ENCODE measurements around the gene CAMK2A. TPM values are rescaled to one million over a fixed set of nuclear protein-coding genes. Genes with fewer than 3 reads are reported as not detected.
A peak's percentile ranks its signal among the peaks of the same experiment; 100 is the strongest.

CAMK2A gene
- total and polyA plus RNA-seq, 2 experiments from 2014 or later: 11.8 to 47.7 TPM

GRCh38 chr5:150177721-150178120, 111.9 kb downstream of the CAMK2A start:
- H3K27ac ChIP-seq: no peak overlapping the region
- no peaks in the 10 kb centered on the region for H3K36me3 ChIP-seq
- DNase-seq (ENCODE audit: low read depth in 1 of 2, low spot score in 1 of 2): no peak
- no peak for TF ChIP-seq CTCF (IDR thresholded peaks at IDR 0.05; ENCODE audit: low read depth, low read length)
- H3K27me3 ChIP-seq: peaks cover 4% of the 10 kb centered on the region
- H3K4me1 ChIP-seq (ENCODE audit: low read depth): peaks cover 3% of the 10 kb centered on the region
- no peak overlapping the region for H3K4me3 ChIP-seq
- no peaks in the 10 kb centered on the region for H3K9me3 ChIP-seq (ENCODE audit: low read depth)

- H3K4me3 ChIP-seq: no peak overlapping the region
- no peaks in the 10 kb centered on the region for H3K9me3 ChIP-seq (ENCODE audit: low read depth)
- peaks cover 3% of the 10 kb centered on the region for H3K4me1 ChIP-seq (ENCODE audit: low read depth)
- DNase-seq (ENCODE audit: low read depth in 1 of 2, low spot score in 1 of 2): no peak
- no peaks in the 10 kb centered on the region for H3K36me3 ChIP-seq
- TF ChIP-seq CTCF (IDR thresholded peaks at IDR 0.05; ENCODE audit: low read depth, low read length): no peak
- no peak overlapping the region for H3K27ac ChIP-seq
- H3K27me3 ChIP-seq: no peaks in the 10 kb centered on the region
Measured at GRCh38 chr5:150176745-150177477, 112.7 kb downstream of the CAMK2A start.

- Histone ChIP-seq H3K36me3 (no peaks in the 10 kb centered on the region), H3K9me3 (ENCODE audit: low read depth) (no peaks in the 10 kb centered on the region), H3K4me1 (ENCODE audit: low read depth) (no peaks in the 10 kb centered on the region), H3K27me3 (peaks cover 5% of the 10 kb centered on the region), H3K27ac (no peak overlapping the region), H3K4me3 (no peak overlapping the region)
- peak; percentile 65 for TF ChIP-seq CTCF (IDR thresholded peaks at IDR 0.05; ENCODE audit: low read depth, low read length)
- peak; percentile 44 to 60 for DNase-seq (ENCODE audit: low read depth in 1 of 2, low spot score in 1 of 2)
Measured at GRCh38 chr5:150175536-150175935, 114.0 kb downstream of the CAMK2A start.

- Histone ChIP-seq H3K4me1 (ENCODE audit: low read depth) (no peaks in the 10 kb centered on the region), H3K9me3 (ENCODE audit: low read depth) (no peaks in the 10 kb centered on the region), H3K36me3 (no peaks in the 10 kb centered on the region), H3K27ac (no peak overlapping the region), H3K27me3 (peaks cover 9% of the 10 kb centered on the region), H3K4me3 (no peak overlapping the region)
- TF ChIP-seq CTCF (IDR thresholded peaks at IDR 0.05; ENCODE audit: low read depth, low read length): no peak
- no peak for DNase-seq (ENCODE audit: low read depth in 1 of 2, low spot score in 1 of 2)
Measured at GRCh38 chr5:150175076-150175475, 114.5 kb downstream of the CAMK2A start.

- no peak for TF ChIP-seq CTCF (IDR thresholded peaks at IDR 0.05; ENCODE audit: low read depth, low read length)
- DNase-seq (ENCODE audit: low read depth in 1 of 2, low spot score in 1 of 2): no peak
- Histone ChIP-seq H3K27ac (no peak overlapping the region), H3K4me3 (no peak overlapping the region), H3K4me1 (ENCODE audit: low read depth) (no peaks in the 10 kb centered on the region), H3K27me3 (peaks cover 17% of the 10 kb centered on the region), H3K36me3 (no peaks in the 10 kb centered on the region), H3K9me3 (ENCODE audit: low read depth) (no peaks in the 10 kb centered on the region)
Measured at GRCh38 chr5:150174285-150174684, 115.3 kb downstream of the CAMK2A start.

Measured in cardiac muscle cell (in vitro differentiated cells and primary cell).